HG03196 (cell line): ENCODE data around the gene QPCT.
A peak's percentile ranks its signal among the peaks of the same experiment; 100 is the strongest.
"Not testable (repeated sequence)": the region's sequence is repeated elsewhere in the genome, so short reads cannot be mapped to it uniquely, and the experiment has no call there.

Experiments used
- ATAC-seq: cut with Tn5 transposase; IDR thresholded peaks from one replicate; pipeline ENCODE4 v1.9.1; 2021; ENCODE audit not compliant: unreplicated experiment

Gene QPCT

GRCh38 chr2:37357530-37357929 lies 13.1 kb downstream of the QPCT start:
- no peak for ATAC-seq

GRCh38 chr2:37358466-37358865 lies 14.0 kb downstream of the QPCT start:
- no peak for ATAC-seq

- ATAC-seq = no peak
Observed at GRCh38 chr2:37361216-37361815, 16.9 kb downstream of the QPCT start.

- no peak for ATAC-seq
Observed at GRCh38 chr2:37361994-37362698, 17.7 kb downstream of the QPCT start.

- ATAC-seq = no peak
Observed at GRCh38 chr2:37364351-37364750, 19.9 kb downstream of the QPCT start.

- no peak for ATAC-seq
Observed at GRCh38 chr2:37365669-37366068, 21.2 kb downstream of the QPCT start.

- ATAC-seq = no peak
Observed at GRCh38 chr2:37366773-37367172, 22.3 kb downstream of the QPCT start.

- ATAC-seq = no peak
Observed at GRCh38 chr2:37367310-37367709, 22.9 kb downstream of the QPCT start.

GRCh38 chr2:37367984-37368383 lies 23.6 kb downstream of the QPCT start:
- no peak for ATAC-seq

GRCh38 chr2:37370666-37371065 lies 26.2 kb downstream of the QPCT start:
- ATAC-seq = no peak

GRCh38 chr2:37372000-37372399 lies 27.6 kb downstream of the QPCT start:
- no peak for ATAC-seq

GRCh38 chr2:37375741-37376288 lies 31.4 kb downstream of the QPCT start:
- ATAC-seq = peak; percentile 15

GRCh38 chr2:37376421-37377186 lies 32.2 kb downstream of the QPCT start:
- ATAC-seq = peak; percentile 92

GRCh38 chr2:37377187-37377532 lies 32.7 kb downstream of the QPCT start:
- peak; percentile 52 for ATAC-seq

- ATAC-seq = no peak
Observed at GRCh38 chr2:37378411-37378810, 34.0 kb downstream of the QPCT start.

- no peak for ATAC-seq
Observed at GRCh38 chr2:37379881-37380296, 35.5 kb downstream of the QPCT start.

- not testable (repeated sequence) for ATAC-seq
Observed at GRCh38 chr2:37380787-37381186, 36.4 kb downstream of the QPCT start.

- ATAC-seq = not testable (repeated sequence)
Observed at GRCh38 chr2:37384261-37384660, 39.8 kb downstream of the QPCT start.

- ATAC-seq = no peak
Observed at GRCh38 chr2:37387148-37387835, 42.9 kb downstream of the QPCT start.

GRCh38 chr2:37388074-37388473 lies 43.6 kb downstream of the QPCT start:
- no peak for ATAC-seq

- ATAC-seq = no peak
Observed at GRCh38 chr2:37389395-37389794, 45.0 kb downstream of the QPCT start.
